Testis (tissue), 3 donors: ENCODE data around the gene BAG2. TPM values are rescaled to one million over a fixed set of nuclear protein-coding genes. Genes with fewer than 3 reads are reported as not detected.

Experiments used
- DNase-seq: peaks from one replicate; pipeline ENCODE4 v3.0.0-alpha.2; 2019
- H3K27ac ChIP-seq, 2 donors: fragments of 200-600 bp; sonication (generic); one replicate each; pipeline ENCODE4 v1.5.1; 2019
- H3K27me3 ChIP-seq: fragments of 200-600 bp; sonication (generic); one replicate; pipeline ENCODE4 v1.5.1; 2019
- H3K36me3 ChIP-seq: fragments of 200-600 bp; sonication (generic); one replicate; pipeline ENCODE4 v1.5.1; 2017; ENCODE audit warnings: low read depth; ENCODE audit errors: missing control alignments
- H3K4me1 ChIP-seq: fragments of 200-600 bp; sonication (generic); one replicate; pipeline ENCODE4 v1.5.1; 2019
- H3K4me3 ChIP-seq, 2 donors: fragments of 200-600 bp; sonication (generic); one replicate each; pipeline ENCODE4 v1.5.1; 2017 to 2019
- H3K9me3 ChIP-seq: fragments of 200-600 bp; sonication (generic); one replicate; pipeline ENCODE4 v1.5.1; 2017
- CTCF ChIP-seq, 3 experiments: fragments of 450-650 bp in 2 of 3; fragments of 200-600 bp in 1 of 3; sonication (generic) in 1 of 3; IDR thresholded peaks; one replicate each; pipeline ENCODE4 v1.5.1; 2016 to 2019; ENCODE audit warnings: antibody characterized with exemption in 3 of 3, mild to moderate bottlenecking in 2 of 3, moderate library complexity in 1 of 3
- POLR2A ChIP-seq: fragments of 450-650 bp; IDR thresholded peaks from one replicate; pipeline ENCODE4 v1.6.1; 2017; ENCODE audit warnings: antibody characterized with exemption, mild to moderate bottlenecking, moderate library complexity
- WGBS, 2 donors: methylation state at CpG; one replicate each; pipeline ENCODE4 v1.1.5; 2018; 5-methylcytosine and 5-hydroxymethylcytosine counted together
- intact Hi-C: fragments of 100-400 bp; cut with DNase I; formaldehyde crosslinking; loops from one replicate; pipeline ENCODE4 v1.15.1; 2023; ENCODE audit warnings: low total_unique reads
- polyA plus RNA-seq: library from polyadenylated mRNA; stranded (reverse); fragments of 350-450 nt; fragmentation: Illumina TruSeq; extraction: RNeasy Lipid Tissue Mini Kit (QIAGEN cat#74804); gene quantifications from one replicate; pipeline ENCODE4 v1.2.3, GENCODE V29; 2014; ENCODE audit warnings: low read depth, low replicate concordance; ENCODE audit not compliant: insufficient read depth
- total RNA-seq, 2 donors: library from RNA; depleted of rRNA; stranded (reverse); fragments of >200 nt; gene quantifications; one replicate each; pipeline ENCODE4 v1.2.3, GENCODE V29; 2016

Gene BAG2
- total and polyA plus RNA-seq, 3 donors from 2014 or later, result 5.3 to 12.6 (median 6.1) TPM

- Histone ChIP-seq H3K4me3 (no peak overlapping the region), H3K27ac (no peak overlapping the region), H3K4me1 (no peaks in the 10 kb centered on the region), H3K36me3 (no peaks in the 10 kb centered on the region), H3K9me3 (no peaks in the 10 kb centered on the region), H3K27me3 (no peaks in the 10 kb centered on the region)
- DNase-seq, result no peak
- TF ChIP-seq CTCF (IDR thresholded peaks at IDR 0.05) (no peak), POLR2A (no peak)
- WGBS, 2 donors, result 69 to 96% methylated on average over 1 of the region's 1 CpG
- intact Hi-C loops, result no loop called here
These were observed 30.0 kb upstream of the BAG2 start for GRCh38 chr6:57142178-57142525.

GRCh38 chr6:57143690-57144089, 28.4 kb upstream of the BAG2 start:
- no peak for DNase-seq
- Histone ChIP-seq H3K36me3 (no peaks in the 10 kb centered on the region), H3K27ac (no peak overlapping the region), H3K27me3 (no peaks in the 10 kb centered on the region), H3K4me3 (no peak overlapping the region), H3K9me3 (no peaks in the 10 kb centered on the region), H3K4me1 (no peaks in the 10 kb centered on the region)
- intact Hi-C loops, result no loop called here
- no peak for TF ChIP-seq CTCF (IDR thresholded peaks at IDR 0.05)
- TF ChIP-seq POLR2A, result no peak
- WGBS, 2 donors, result 89 to 97% methylated on average over 1 of the region's 1 CpG

- TF ChIP-seq POLR2A (no peak), CTCF (IDR thresholded peaks at IDR 0.05) (no peak)
- no peak overlapping the region for H3K4me3 ChIP-seq
- no peak for DNase-seq
- H3K4me1 ChIP-seq, result no peaks in the 10 kb centered on the region
- H3K27ac ChIP-seq, result no peak overlapping the region
- H3K36me3 ChIP-seq, result no peaks in the 10 kb centered on the region
- no peaks in the 10 kb centered on the region for H3K9me3 ChIP-seq
- intact Hi-C loops, result no loop called here
- no peaks in the 10 kb centered on the region for H3K27me3 ChIP-seq
- WGBS, 2 donors, result 92 to 95% methylated on average over 5 of the region's 5 CpGs
These were observed 24.7 kb upstream of the BAG2 start for GRCh38 chr6:57147401-57147800.

- 84% methylated on average over 7 of the region's 7 CpGs for WGBS, 2 donors
- H3K4me3 ChIP-seq, result no peak overlapping the region
- TF ChIP-seq POLR2A, result no peak
- TF ChIP-seq CTCF (IDR thresholded peaks at IDR 0.05), result no peak
- intact Hi-C loops, result no loop called here
- H3K9me3 ChIP-seq, result no peaks in the 10 kb centered on the region
- H3K4me1 ChIP-seq, result no peaks in the 10 kb centered on the region
- no peaks in the 10 kb centered on the region for H3K36me3 ChIP-seq
- H3K27ac ChIP-seq, result no peak overlapping the region
- H3K27me3 ChIP-seq, result no peaks in the 10 kb centered on the region
- no peak for DNase-seq
These were observed 23.9 kb upstream of the BAG2 start for GRCh38 chr6:57147955-57148858.

GRCh38 chr6:57158658-57159057, 13.5 kb upstream of the BAG2 start:
- no peaks in the 10 kb centered on the region for H3K4me1 ChIP-seq
- no peaks in the 10 kb centered on the region for H3K9me3 ChIP-seq
- no peaks in the 10 kb centered on the region for H3K36me3 ChIP-seq
- no peak for TF ChIP-seq POLR2A
- TF ChIP-seq CTCF (IDR thresholded peaks at IDR 0.05), result no peak
- no peak overlapping the region for H3K27ac ChIP-seq
- no peaks in the 10 kb centered on the region for H3K27me3 ChIP-seq
- H3K4me3 ChIP-seq, result no peak overlapping the region
- no peak for DNase-seq
- intact Hi-C loops, result no loop called here
